ENCODE data around the gene SLX4IP. TPM values are rescaled to one million over a fixed set of nuclear protein-coding genes. Genes with fewer than 3 reads are reported as not detected.
A peak's percentile ranks its signal among the peaks of the same experiment; 100 is the strongest.

Gene SLX4IP
- total and polyA plus RNA-seq, 2 donors (not counting 3 experiments of a cell fraction or from before 2014, with no cell fraction given): 1.9 to 4.5 TPM

- Histone ChIP-seq H3K36me3 (ENCODE audit: control insufficient read depth in 2 of 2, extremely low read depth in 1 of 2, insufficient read depth in 2 of 2, low read length in 2 of 2) (peaks cover 10 to 16% of the 10 kb centered on the region in 2 experiments), H3K4me1 (ENCODE audit: control insufficient read depth, extremely low read depth, insufficient read depth, low read length) (peaks cover 67% of the 10 kb centered on the region), H3K27me3 (ENCODE audit: control insufficient read depth in 2 of 2, insufficient read depth in 2 of 2, low read length in 2 of 2) (no peaks in the 10 kb centered on the region), H2AFZ (ENCODE audit: low read depth, low read length) (peak overlapping the region; percentile 34), H3K4me3 (replicated peaks in 1 of 3; ENCODE audit: insufficient read depth in 1 of 3, low read depth in 1 of 3, low read length in 3 of 3) (no peak overlapping the region), H3K4me2 (ENCODE audit: insufficient read depth, low read length) (peak overlapping the region; percentile 70), H3K79me2 (ENCODE audit: control insufficient read depth, insufficient read depth, low read length) (peaks cover 77% of the 10 kb centered on the region), H3K27ac (ENCODE audit: insufficient read depth, low read depth, low read length) (peak overlapping the region; percentile 94), H3K9ac (replicated peaks; ENCODE audit: extremely low read depth, insufficient read depth, low read length) (peak overlapping the region; percentile 65), H3K9me3 (replicated peaks; ENCODE audit: control insufficient read depth, insufficient read depth, low read length) (no peaks in the 10 kb centered on the region), H3K9me1 (replicated peaks; ENCODE audit: control insufficient read depth, extremely low read depth, insufficient read depth, low read length) (no peaks in the 10 kb centered on the region), H4K20me1 (replicated peaks; ENCODE audit: control insufficient read depth, extremely low read depth, insufficient read depth, low read length) (no peaks in the 10 kb centered on the region)
- peak; percentile 90 for FAIRE-seq
- intact Hi-C loops (cut with micrococcal nuclease) (loop anchor here (2.0 kb wide), 1 partner anchor 14 kb away; no protein-coding TSS in a partner anchor), dilution Hi-C loops (cut with MboI; ENCODE audit: extremely low pct_ligation_motif_present, low sequenced_read_pairs) (no loop called here)
- CTCF ChIA-PET: interaction anchor here (1.2 to 1.6 kb wide), 4 partner anchors 58 to 538 kb away, joined by 3 to 5 read pairs (median 4); no protein-coding TSS in a partner anchor
- peak; percentile 89 for DNase-seq (ENCODE audit: low read depth, low spot score)
- no peak for TF ChIP-seq GATA2 (IDR thresholded peaks at IDR 0.05; ENCODE audit: insufficient read depth, insufficient read length, low read depth, low read length)
- TF ChIP-seq FOS (IDR thresholded peaks at IDR 0.05; ENCODE audit: borderline replicate concordance, insufficient read depth, low read length): peak; percentile 83
- TF ChIP-seq MAX (IDR thresholded peaks at IDR 0.05; ENCODE audit: insufficient read depth, insufficient read length): peak; percentile 56
- TF ChIP-seq MYC (IDR thresholded peaks at IDR 0.05; ENCODE audit: low read depth, low read length): peak; percentile 39
- TF ChIP-seq POLR2A (IDR thresholded peaks at IDR 0.05; ENCODE audit: low read depth, low read length): no peak
- peak; percentile 75 for TF ChIP-seq POLR2AphosphoS5 (IDR thresholded peaks at IDR 0.05; ENCODE audit: insufficient read depth, low read depth, low read length)
- peak; percentile 48 for TF ChIP-seq JUN (IDR thresholded peaks at IDR 0.05; ENCODE audit: borderline replicate concordance, insufficient read depth, insufficient read length, low read depth)
- no peak for TF ChIP-seq EZH2 (IDR thresholded peaks at IDR 0.05; ENCODE audit: borderline replicate concordance, low read depth, low read length, severe bottlenecking)
- no TSS peak for BruUV-seq (replicated peaks)
- POLR2A ChIA-PET: no interaction called here
These were observed 231.9 kb downstream of the SLX4IP start for GRCh38 chr20:10667077-10667401.
